ENCODE measurements around the gene STK17B.

GRCh38 chr2:196155575-196155974 lies 15.8 kb downstream of the STK17B start:
- TF ChIP-seq CTCF (conservative IDR thresholded peaks at IDR 0.05; ENCODE audit: low read length) (no peak), EZH2phosphoT487 (IDR thresholded peaks at IDR 0.05; ENCODE audit: borderline replicate concordance) (no peak)
